ENCODE measurements around the gene COLEC12. TPM values are rescaled to one million over a fixed set of nuclear protein-coding genes. Genes with fewer than 3 reads are reported as not detected.

Gene COLEC12
- total and polyA plus RNA-seq, 9 donors = 0.78 to 20.7 (median 5.9) TPM

DNA sequence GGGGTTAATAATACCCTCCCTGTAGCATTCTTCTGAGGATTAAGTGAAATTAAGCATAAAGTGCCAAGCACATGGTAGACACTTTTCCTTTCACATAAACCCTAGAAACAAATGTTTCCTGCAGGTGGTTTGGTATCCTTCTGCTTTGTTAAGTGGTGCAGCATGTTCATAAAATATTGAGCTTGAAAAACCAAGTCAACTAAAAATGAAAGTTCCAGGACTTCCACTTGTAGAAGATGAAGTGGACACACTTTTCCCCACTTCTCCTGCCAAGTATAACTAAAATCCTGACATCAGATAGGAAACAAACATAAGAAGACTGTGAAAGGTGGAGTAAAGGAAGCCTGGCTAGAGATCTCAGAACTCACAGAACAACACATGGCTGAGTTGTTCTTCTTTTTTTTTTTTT is 90.5 kb downstream of the COLEC12 start:
- no peak overlapping the region for H3K27ac ChIP-seq
- H3K4me1 ChIP-seq (ENCODE audit: insufficient read depth) = no peaks in the 10 kb centered on the region
- no peak for DNase-seq
- TF ChIP-seq, protein P1, sequence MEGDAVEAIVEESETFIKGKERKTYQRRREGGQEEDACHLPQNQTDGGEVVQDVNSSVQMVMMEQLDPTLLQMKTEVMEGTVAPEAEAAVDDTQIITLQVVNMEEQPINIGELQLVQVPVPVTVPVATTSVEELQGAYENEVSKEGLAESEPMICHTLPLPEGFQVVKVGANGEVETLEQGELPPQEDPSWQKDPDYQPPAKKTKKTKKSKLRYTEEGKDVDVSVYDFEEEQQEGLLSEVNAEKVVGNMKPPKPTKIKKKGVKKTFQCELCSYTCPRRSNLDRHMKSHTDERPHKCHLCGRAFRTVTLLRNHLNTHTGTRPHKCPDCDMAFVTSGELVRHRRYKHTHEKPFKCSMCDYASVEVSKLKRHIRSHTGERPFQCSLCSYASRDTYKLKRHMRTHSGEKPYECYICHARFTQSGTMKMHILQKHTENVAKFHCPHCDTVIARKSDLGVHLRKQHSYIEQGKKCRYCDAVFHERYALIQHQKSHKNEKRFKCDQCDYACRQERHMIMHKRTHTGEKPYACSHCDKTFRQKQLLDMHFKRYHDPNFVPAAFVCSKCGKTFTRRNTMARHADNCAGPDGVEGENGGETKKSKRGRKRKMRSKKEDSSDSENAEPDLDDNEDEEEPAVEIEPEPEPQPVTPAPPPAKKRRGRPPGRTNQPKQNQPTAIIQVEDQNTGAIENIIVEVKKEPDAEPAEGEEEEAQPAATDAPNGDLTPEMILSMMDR (IDR thresholded peaks at IDR 0.05) = no peak
- TF ChIP-seq EP300 (IDR thresholded peaks at IDR 0.05) (no peak), POLR2A (IDR thresholded peaks at IDR 0.05) (no peak)
- H3K4me3 ChIP-seq = no peak overlapping the region
- no peaks in the 10 kb centered on the region for H3K36me3 ChIP-seq
- intact Hi-C loops (cut with DNase I) = no loop called here
- no peaks in the 10 kb centered on the region for H3K27me3 ChIP-seq
- peaks cover 0 to under 1% of the 10 kb centered on the region in 2 donors for H3K9me3 ChIP-seq

GRCh38 chr18:408367-408766 is 92.1 kb downstream of the COLEC12 start:
- Histone ChIP-seq H3K27ac (no peak overlapping the region), H3K4me1 (ENCODE audit: insufficient read depth) (no peaks in the 10 kb centered on the region), H3K27me3 (no peaks in the 10 kb centered on the region), H3K9me3 (peaks cover 0 to 2% of the 10 kb centered on the region in 2 donors), H3K36me3 (no peaks in the 10 kb centered on the region), H3K4me3 (no peak overlapping the region)
- TF ChIP-seq EP300 (IDR thresholded peaks at IDR 0.05) (no peak), POLR2A (IDR thresholded peaks at IDR 0.05) (no peak)
- TF ChIP-seq, protein P1 (IDR thresholded peaks at IDR 0.05) = no peak
- no peak for DNase-seq
- intact Hi-C loops (cut with DNase I) = no loop called here
- WGBS, 3 donors = 56 to 80% (median 67%) methylated on average over 1 of the region's 1 CpG

GRCh38 chr18:407626-408224 is 92.8 kb downstream of the COLEC12 start:
- Histone ChIP-seq H3K36me3 (no peaks in the 10 kb centered on the region), H3K4me1 (ENCODE audit: insufficient read depth) (no peaks in the 10 kb centered on the region), H3K27ac (no peak overlapping the region), H3K9me3 (peaks cover 0 to 2% of the 10 kb centered on the region in 2 donors), H3K27me3 (no peaks in the 10 kb centered on the region), H3K4me3 (no peak overlapping the region)
- TF ChIP-seq EP300 (IDR thresholded peaks at IDR 0.05) = no peak
- TF ChIP-seq, protein P1 (IDR thresholded peaks at IDR 0.05) = no peak
- intact Hi-C loops (cut with DNase I) = no loop called here
- 89 to 91% (median 91%) methylated on average over 4 of the region's 4 CpGs for WGBS, 3 donors
- DNase-seq = no peak

DNA sequence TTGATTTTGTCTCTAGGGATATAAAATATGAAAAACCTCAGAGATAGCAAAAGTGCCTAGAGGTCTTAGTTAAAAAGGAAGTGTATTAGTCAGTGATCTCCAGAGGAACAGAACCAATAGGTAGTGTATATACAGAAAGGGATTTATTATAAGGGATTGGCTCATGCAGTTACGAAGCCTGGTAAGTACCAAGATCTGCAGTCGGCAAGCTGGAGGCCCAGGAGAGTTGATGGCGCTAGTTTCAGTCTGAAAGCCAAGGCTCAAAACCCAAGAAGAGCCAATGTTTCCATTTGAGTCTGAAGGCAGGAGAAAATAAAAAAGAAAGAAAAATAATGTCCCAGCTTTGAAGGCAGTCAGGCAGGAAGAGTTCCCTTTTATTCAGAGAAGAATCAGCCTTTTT is 93.3 kb downstream of the COLEC12 start:
- no peaks in the 10 kb centered on the region for H3K36me3 ChIP-seq
- TF ChIP-seq, protein P1 (IDR thresholded peaks at IDR 0.05) = no peak
- TF ChIP-seq POLR2A (IDR thresholded peaks at IDR 0.05) (no peak), EP300 (IDR thresholded peaks at IDR 0.05) (no peak)
- no peaks in the 10 kb centered on the region for H3K4me1 ChIP-seq (ENCODE audit: insufficient read depth)
- DNase-seq = no peak
- no peak overlapping the region for H3K4me3 ChIP-seq
- no peak overlapping the region for H3K27ac ChIP-seq
- no peaks in the 10 kb centered on the region for H3K27me3 ChIP-seq
- intact Hi-C loops (cut with DNase I) = no loop called here
- H3K9me3 ChIP-seq = peaks cover 0 to 2% of the 10 kb centered on the region in 2 donors
- 89 to 98% (median 96%) methylated on average over 3 of the region's 3 CpGs for WGBS, 3 donors
